ENCODE results near the gene CPA1.

The CPA1 gene

GRCh38 chr7:130401578-130401977 lies 21.3 kb downstream of the CPA1 start:
- no peak for TF ChIP-seq CTCF (IDR thresholded peaks at IDR 0.05; ENCODE audit: low read length, missing control alignments)
- no peak for DNase-seq (ENCODE audit: low read depth)
- H3K4me3 ChIP-seq (replicated peaks; ENCODE audit: low read depth, low read length): no peak overlapping the region

- no peak for DNase-seq (ENCODE audit: low read depth)
- no peak for TF ChIP-seq CTCF (IDR thresholded peaks at IDR 0.05; ENCODE audit: low read length, missing control alignments)
- H3K4me3 ChIP-seq (replicated peaks; ENCODE audit: low read depth, low read length): no peak overlapping the region
Measured at GRCh38 chr7:130405003-130405402, 24.7 kb downstream of the CPA1 start.

GRCh38 chr7:130409067-130409711 lies 28.9 kb downstream of the CPA1 start:
- no peak overlapping the region for H3K4me3 ChIP-seq (replicated peaks; ENCODE audit: low read depth, low read length)
- no peak for TF ChIP-seq CTCF (IDR thresholded peaks at IDR 0.05; ENCODE audit: low read length, missing control alignments)
- DNase-seq (ENCODE audit: low read depth): peak; percentile 51

- no peak for TF ChIP-seq CTCF (IDR thresholded peaks at IDR 0.05; ENCODE audit: low read length, missing control alignments)
- no peak overlapping the region for H3K4me3 ChIP-seq (replicated peaks; ENCODE audit: low read depth, low read length)
- no peak for DNase-seq (ENCODE audit: low read depth)
Measured at GRCh38 chr7:130409712-130410072, 29.4 kb downstream of the CPA1 start.

- TF ChIP-seq CTCF (IDR thresholded peaks at IDR 0.05; ENCODE audit: low read length, missing control alignments): no peak
- no peak overlapping the region for H3K4me3 ChIP-seq (replicated peaks; ENCODE audit: low read depth, low read length)
- DNase-seq (ENCODE audit: low read depth): no peak
Measured at GRCh38 chr7:130410868-130411541, 30.7 kb downstream of the CPA1 start.

- H3K4me3 ChIP-seq (replicated peaks; ENCODE audit: low read depth, low read length): no peak overlapping the region
- TF ChIP-seq CTCF (IDR thresholded peaks at IDR 0.05; ENCODE audit: low read length, missing control alignments): no peak
- no peak for DNase-seq (ENCODE audit: low read depth)
Measured at GRCh38 chr7:130413201-130413600, 32.9 kb downstream of the CPA1 start.

GRCh38 chr7:130415006-130415405 lies 34.7 kb downstream of the CPA1 start:
- no peak for DNase-seq (ENCODE audit: low read depth)
- no peak overlapping the region for H3K4me3 ChIP-seq (replicated peaks; ENCODE audit: low read depth, low read length)
- no peak for TF ChIP-seq CTCF (IDR thresholded peaks at IDR 0.05; ENCODE audit: low read length, missing control alignments)

All from fibroblast of pulmonary artery (primary cell).